GM15510 (cell line): Measurements from ENCODE around the gene HTR1A.

Experiments
- POLR2A ChIP-seq: IDR thresholded peaks from 3 replicates; pipeline ENCODE4 v1.6.1; 2011; ENCODE audit warnings: borderline replicate concordance; ENCODE audit not compliant: insufficient read length; ENCODE audit errors: extremely low read depth

Gene HTR1A

DNA sequence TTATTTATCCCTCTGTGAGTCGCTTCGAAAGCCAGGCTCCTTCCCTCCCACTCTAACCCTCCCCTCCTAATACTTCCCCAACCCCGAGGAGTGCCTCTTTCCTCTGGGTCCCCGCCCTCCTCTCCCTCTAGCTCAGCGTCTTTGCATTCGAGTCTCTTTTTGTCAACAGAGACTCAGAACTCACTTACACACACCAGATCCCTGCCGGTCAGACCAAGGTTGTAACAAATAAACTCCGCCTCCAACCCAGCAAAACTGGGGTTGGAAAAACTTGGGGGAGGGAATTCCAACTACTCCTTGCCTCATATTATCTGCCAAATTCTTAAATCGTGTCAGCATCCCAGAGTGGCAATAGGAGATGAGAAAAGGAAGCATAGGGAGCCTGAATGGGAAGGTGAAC, at the start of gene HTR1A:
HTR1A (minus strand) TSS at position 167 of the 400 bp plus-strand sequence. CDS start 726 bp downstream, outside the sequence.
- no peak for TF ChIP-seq POLR2A

DNA sequence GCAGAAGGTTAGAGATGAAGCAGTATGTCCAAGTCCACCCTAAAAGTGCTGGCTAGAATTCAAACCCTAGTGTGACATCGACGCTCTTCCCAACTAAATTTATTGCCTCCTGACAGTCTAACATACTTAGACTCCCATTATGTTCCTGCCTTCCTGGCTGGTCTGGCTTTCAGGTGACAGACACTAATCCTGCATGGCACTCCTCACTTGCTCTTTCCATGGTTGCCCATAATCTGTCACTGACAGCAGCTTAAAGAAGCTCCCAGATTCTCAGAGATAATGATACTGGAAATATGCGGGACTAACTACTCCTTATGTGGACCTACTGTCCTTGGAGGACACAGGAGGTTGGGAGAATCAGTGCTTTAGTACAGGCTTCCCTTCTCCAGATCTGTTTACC, 41.7 kb upstream of the HTR1A start:
- TF ChIP-seq POLR2A, result no peak

DNA sequence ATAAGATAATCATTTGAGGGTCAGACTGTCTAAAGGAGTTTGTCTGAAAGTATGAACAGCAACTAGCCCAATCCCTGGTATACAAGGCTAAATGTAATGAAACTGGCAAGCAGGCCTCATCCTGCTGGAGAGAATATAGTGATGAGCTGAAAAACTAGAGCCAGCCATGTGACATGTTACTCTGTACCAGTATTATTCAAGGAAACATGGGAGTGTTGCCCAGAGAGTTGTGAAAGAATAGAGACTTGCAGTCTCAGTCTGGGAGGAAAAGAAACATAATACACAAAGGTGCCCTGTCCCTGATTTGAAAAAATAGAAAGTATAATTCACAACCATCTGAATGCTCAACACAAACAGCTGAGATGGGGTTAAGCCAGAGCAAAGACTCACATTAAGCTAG, 37.9 kb upstream of the HTR1A start:
- no peak for TF ChIP-seq POLR2A

DNA sequence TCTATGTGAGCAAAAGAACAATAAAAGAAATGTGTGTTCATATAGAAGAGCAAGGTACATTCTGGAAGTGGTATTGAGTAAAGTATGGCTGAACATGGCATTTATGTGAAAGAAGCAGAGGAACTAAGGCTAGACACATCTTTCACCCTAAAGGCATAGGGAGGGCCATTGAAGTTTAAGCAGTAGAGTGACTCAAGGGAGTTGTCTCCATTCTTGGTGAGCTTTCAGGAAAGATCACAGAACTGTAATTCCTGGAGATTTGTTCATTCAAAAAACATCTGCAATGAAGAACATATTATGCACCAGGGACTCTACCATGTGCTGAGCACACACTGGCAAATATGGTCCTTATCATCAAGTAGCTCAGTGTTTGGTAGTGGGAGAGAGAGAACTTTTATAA, 24.8 kb upstream of the HTR1A start:
- TF ChIP-seq POLR2A, result no peak

DNA sequence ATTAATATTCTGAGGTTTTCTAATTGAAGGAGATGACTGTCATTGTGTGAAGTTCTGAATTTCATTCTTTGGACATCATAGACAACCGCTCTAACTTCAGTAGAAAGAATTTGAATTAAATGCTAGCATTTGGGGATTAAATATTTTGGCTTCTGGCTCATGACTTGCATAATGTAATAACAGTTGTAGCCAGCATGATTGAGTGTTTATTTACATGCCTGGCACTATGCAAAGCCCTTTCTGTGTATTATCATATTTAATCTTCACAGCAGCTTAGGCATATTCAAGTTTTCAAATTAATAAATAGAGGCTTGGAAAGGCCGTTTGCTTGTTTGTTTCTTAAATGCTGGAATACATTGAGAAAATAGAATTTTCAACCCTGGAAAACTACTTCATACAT, 19.6 kb upstream of the HTR1A start:
- TF ChIP-seq POLR2A, result no peak

DNA sequence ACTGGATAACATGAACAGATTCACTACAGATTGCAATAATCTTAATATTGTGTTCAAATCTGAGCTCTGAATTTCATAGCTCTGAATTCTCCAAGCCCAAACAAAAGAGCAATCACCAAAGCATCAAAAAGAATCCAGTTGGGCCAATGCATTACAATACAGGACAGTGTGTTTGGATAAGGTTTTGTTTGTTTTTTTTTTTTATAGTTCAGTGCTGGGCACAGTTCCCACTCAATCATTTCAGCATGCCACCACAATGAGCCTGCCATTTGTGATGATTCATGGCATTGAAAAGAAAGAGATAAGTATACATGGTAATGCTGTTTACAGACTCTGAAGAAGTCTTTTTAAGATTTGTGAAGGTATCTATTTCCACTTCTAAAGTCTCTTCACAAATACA, 1.7 kb upstream of the HTR1A start:
- TF ChIP-seq POLR2A, result no peak

DNA sequence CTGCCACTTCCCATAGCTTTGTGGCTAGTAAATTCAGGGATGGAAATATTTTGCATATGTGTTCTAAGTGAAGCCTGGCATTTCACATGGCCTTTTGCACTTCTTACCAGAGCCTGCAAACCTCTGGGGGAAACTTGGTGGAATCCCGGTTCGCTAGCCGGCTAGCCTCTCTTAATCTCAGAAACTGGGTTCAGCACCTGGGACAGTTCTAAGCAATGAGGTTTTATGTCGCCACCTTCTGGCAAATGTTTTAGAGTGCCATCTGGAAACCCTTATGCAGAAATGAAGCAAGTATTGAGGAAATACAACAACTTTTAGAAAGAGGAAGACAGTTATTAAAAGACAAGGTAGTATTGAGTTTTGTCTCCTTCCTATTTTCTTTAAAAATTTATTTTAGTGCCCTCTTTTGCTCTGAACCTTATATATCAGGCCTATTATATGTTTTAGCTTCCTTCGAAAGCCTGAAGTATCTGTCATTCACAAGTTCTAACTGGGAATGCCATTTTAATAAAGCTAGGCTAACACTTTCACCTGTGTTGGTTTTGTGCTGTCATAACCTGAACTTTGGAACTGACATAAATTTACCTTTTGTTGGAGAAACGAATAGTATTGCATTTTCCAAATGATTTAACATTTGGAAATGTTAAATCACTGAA, 963 bp upstream of the HTR1A start:
- no peak for TF ChIP-seq POLR2A

DNA sequence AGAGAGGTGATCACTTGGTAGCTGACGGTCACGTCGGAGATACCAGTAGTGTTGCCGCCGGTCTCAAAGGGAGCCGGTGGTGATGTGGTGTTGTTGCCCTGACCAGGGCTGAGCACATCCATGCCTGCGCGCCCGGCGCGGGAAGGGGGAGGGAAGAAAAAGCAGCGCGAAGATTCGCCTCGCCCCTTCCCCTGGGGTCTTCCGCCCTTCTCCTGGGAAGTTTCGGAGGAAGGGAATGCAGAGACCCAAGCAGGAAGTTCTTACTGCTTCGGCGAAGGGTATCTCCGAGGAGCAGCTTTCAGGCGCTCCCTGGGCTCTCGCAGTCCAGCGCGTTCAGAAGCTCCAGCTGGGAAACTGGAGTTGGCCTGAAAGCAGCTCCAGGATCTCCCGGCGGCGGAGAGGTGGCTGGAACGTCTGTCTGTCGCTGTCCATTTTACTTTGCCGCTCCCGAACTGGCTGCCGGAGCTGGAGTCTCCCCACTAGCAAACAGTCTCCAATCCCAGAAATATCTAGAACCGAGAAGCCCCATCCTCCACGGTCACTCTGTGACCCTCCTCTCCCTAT, 565 bp downstream of the HTR1A start:
- TF ChIP-seq POLR2A, result no peak

DNA sequence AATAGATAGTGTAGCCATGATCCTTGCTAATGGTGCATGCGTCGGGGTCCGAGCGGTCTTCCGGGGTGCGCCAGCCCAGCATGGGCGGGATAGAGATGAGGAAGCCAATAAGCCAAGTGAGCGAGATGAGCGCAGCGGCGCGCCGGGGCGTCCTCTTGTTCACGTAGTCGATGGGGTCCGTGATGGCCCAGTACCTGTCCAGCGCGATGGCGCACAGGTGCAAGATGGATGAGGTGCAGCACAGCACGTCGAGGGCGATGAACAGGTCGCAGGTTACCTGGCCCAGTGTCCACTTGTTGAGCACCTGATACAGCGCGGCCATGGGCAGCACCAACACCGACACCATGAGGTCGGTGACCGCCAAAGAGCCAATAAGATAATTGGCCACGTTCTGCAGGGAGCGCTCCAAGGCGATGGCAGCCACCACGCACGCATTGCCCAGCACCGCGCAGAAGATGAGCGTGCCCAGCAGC, 1.1 kb downstream of the HTR1A start:
- TF ChIP-seq POLR2A, result no peak

DNA sequence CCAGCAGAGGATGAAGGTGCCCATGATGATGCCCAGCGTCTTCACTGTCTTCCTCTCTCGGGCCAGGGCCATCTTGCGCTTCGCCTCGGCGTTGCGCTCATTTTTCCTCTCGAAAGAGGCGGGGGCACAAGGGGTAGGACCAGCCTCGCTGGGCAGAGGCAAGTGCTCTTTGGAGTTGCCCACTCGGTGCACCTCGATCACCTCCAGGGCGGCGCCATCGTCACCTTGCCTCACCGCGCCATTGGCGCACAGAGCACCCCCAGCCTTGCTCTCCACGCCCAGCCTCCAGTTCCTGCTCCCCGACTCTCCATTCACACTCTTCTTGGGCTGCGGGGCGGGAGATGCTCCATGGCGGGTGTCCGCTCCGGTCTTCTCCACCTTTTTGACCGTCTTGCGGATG, 1.6 kb downstream of the HTR1A start:
- no peak for TF ChIP-seq POLR2A

DNA sequence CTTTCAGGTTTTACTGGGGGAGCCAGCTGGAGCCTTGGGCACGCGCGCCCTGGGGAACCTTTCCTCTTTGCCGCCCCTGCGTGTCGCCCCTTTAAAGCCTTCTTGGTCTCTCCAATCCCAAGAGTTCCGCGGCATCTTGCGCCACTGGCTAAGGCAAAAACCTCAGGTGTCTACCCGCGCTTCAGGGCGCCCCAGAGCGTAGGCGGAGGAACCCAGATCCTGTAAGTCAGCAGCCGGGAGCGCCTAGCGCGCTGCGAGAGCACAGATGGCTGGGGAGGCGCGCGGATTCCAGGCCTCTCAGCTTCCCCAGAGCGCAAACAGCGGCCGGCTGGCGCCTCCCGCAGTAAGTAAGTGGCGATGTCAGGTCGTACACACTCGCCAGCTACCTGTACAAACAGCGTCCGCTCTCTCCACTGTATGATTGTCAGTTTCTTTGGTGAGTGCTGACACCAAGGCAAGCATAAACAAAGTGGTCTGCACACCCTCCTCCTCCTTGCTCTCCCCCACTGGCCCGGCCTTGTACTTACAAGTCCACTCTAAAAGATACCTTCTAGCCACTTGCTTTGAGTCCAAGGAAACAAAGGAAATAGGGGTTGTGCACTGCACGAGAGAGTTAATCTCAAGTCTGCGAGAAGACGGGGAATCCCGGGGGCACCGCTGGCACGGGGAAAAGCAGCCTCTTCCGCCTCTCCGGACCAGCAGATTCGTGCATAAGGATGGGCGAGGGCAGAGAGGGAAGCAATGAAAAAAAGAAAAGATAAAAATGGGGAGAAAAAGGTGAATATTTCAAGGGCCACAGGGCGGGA, 2.9 kb downstream of the HTR1A start:
- TF ChIP-seq POLR2A, result no peak

DNA sequence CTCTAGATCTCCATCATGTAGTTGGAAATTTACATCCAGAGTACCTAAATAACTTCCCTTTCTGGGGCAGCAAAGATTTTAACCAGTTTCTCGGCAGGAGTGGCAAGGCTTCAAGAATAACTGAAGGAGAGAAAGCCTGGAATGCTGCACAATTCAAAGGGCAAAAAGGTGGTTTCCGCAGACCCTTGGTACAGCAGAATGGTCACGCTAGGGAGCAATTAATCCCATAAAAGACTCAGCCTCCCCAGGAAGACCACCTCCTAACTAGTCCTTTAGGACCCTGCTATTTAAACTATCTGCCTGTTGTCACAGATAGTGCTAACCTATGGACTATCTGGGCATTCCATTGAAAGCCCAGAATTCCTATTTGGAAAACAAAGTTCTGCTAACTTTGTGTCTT, 3.6 kb downstream of the HTR1A start:
- no peak for TF ChIP-seq POLR2A

DNA sequence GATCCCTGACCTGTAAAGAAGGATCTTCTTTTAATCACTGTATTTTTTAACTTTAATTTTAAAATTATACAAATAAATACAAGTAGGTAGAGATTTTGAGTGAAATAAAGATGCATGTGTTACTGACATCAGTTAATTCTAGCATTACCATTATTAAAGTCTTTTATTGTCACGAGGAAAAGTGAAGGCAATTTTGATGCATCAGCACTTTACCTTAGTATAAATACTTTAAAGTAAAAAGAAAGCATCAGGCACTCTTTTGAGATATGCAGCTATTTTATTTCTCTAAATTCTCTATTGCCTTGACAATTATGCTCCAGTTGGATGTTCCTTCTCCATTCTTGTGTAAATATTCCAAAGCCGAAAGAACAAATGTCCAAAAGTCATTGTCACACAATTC, 4.6 kb downstream of the HTR1A start:
- TF ChIP-seq POLR2A, result no peak

DNA sequence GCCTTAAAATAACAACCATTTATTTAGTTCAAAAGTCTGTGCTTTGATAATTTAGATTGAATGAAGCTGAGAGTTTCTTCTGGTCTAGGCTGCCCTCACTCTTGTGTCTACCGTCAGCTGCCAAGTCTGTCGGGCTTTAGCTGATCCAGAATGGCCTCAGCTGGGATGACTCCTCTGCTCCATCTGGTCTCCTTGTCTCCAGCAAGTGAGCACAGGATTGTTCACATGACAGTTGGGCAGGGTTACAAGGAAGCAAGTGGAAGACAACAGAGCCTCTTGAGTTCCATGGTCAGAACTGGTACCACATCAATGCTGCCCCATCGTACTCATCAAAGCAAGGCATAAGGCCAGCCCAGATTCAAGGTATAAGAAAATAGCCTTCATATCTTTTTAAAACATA, 9.0 kb downstream of the HTR1A start:
- no peak for TF ChIP-seq POLR2A

DNA sequence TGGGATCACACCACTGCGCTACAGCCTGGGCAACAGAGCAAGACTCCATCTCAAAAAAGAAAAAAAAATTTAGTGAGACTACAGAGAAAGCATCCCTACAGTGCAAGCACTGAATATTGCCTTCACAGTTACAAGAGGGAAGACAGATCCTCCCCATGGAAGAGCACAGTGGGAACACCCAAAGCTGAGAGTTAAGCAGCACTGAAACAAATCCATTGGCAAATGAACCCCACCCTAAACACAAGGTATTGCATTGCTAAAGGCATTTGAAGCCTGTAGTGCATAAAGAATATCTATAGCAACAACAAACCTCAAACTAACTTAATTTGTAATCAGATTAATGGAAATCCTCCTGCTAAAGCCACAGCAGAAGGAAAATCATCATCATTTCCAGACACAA, 27.1 kb downstream of the HTR1A start:
- no peak for TF ChIP-seq POLR2A

DNA sequence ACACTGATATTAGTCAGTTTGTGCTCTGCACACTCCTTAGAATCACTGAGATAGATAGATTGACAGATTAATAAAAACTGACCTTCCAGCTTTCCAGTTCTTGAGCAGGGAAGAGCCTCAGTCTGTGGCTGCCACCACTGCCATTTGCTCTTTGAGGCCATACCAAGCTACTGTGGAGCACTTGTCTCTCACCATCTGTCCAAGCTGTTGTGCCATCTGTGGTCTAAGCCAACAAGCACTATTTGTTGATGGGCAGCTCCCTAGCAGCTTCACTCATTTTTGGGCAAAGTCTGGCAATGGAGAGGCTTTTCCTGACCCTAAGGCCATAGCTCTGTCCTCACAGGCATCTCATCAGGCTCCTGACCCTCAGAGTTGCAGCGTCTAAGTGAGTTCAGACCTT, 30.4 kb downstream of the HTR1A start:
- TF ChIP-seq POLR2A, result no peak

DNA sequence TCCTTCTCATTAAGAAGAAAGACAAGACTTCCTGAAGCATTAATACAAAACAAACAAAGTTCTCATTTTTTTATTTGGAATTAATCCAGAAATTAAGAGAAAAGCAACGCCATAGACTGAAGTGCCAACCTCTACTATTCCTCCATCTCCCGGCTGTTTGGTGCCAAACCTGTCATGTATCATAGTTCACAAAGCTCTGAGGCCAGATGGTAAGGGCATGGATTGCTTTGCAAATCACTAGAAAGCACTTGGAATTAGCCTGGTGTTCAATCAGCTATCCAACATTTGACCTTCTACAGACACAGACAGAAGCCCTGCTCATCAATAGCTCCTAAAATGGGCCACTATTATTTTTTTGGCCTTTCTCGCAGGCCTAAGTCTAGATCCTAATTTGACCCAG, 33.8 kb downstream of the HTR1A start:
- TF ChIP-seq POLR2A, result no peak

DNA sequence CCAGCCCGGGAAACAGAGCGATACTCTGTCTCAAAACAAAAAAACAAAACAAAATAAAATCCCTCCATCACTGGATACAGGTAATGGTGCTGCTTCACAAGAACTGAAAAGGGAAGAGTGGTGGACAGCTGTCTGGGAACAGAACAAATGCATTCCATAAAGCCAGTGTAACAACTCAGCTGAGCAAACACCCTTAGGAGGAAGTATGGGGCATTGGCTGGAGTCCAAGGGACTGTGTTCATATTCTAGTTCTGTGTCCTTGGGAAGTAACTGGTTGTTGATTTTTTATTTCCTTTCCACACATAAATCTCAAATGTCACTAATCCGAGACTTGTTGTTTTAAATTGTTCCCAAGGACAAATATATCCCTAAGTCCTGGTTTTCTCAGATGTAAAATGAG, 38.3 kb downstream of the HTR1A start:
- no peak for TF ChIP-seq POLR2A
